GM18502 (cell line): ENCODE data around the gene PYGO1.

Experiments
- ATAC-seq: cut with Tn5 transposase; IDR thresholded peaks from one replicate; pipeline ENCODE4 v1.9.1; 2021; ENCODE audit warnings: mild to moderate bottlenecking; ENCODE audit not compliant: unreplicated experiment, poor library complexity

Gene PYGO1

GRCh38 chr15:55574096-55574495 lies 14.0 kb downstream of the PYGO1 start:
- no peak for ATAC-seq

GRCh38 chr15:55573224-55573623 lies 14.9 kb downstream of the PYGO1 start:
- ATAC-seq, result no peak

GRCh38 chr15:55564347-55565145 lies 23.6 kb downstream of the PYGO1 start:
- ATAC-seq, result no peak

GRCh38 chr15:55562601-55563000 lies 25.5 kb downstream of the PYGO1 start:
- ATAC-seq, result no peak

- no peak for ATAC-seq
These were observed 33.1 kb downstream of the PYGO1 start for GRCh38 chr15:55555089-55555488.

GRCh38 chr15:55552926-55553325 lies 35.2 kb downstream of the PYGO1 start:
- ATAC-seq, result no peak

- no peak for ATAC-seq
These were observed 35.7 kb downstream of the PYGO1 start for GRCh38 chr15:55552451-55552850.

- ATAC-seq, result no peak
These were observed 38.8 kb downstream of the PYGO1 start for GRCh38 chr15:55549305-55549704.

- no peak for ATAC-seq
These were observed 41.4 kb downstream of the PYGO1 start for GRCh38 chr15:55546718-55547117.

GRCh38 chr15:55535436-55535835 lies 52.7 kb downstream of the PYGO1 start:
- ATAC-seq, result no peak

GRCh38 chr15:55532944-55533343 lies 55.2 kb downstream of the PYGO1 start:
- no peak for ATAC-seq

- no peak for ATAC-seq
These were observed 57.3 kb downstream of the PYGO1 start for GRCh38 chr15:55530861-55531313.

GRCh38 chr15:55528812-55529211 lies 59.3 kb downstream of the PYGO1 start:
- ATAC-seq, result no peak

- ATAC-seq, result no peak
These were observed 61.0 kb downstream of the PYGO1 start for GRCh38 chr15:55527150-55527549.

GRCh38 chr15:55526559-55527036 lies 61.5 kb downstream of the PYGO1 start:
- peak; percentile 84 for ATAC-seq

- ATAC-seq, result no peak
These were observed 65.2 kb downstream of the PYGO1 start for GRCh38 chr15:55522742-55523450.

GRCh38 chr15:55518641-55519040 lies 69.5 kb downstream of the PYGO1 start:
- ATAC-seq, result no peak

- ATAC-seq, result no peak
These were observed 70.1 kb downstream of the PYGO1 start for GRCh38 chr15:55518009-55518408.

- ATAC-seq, result no peak
These were observed 72.0 kb downstream of the PYGO1 start for GRCh38 chr15:55515991-55516776.

GRCh38 chr15:55515491-55515890 lies 72.7 kb downstream of the PYGO1 start:
- no peak for ATAC-seq

- ATAC-seq, result no peak
These were observed 73.7 kb downstream of the PYGO1 start for GRCh38 chr15:55514414-55514850.
